DND-41 (cell line): Measurements from ENCODE around the gene ERF.

ENCODE experiments used
- EZH2 ChIP-seq: IDR thresholded peaks from 3 replicates; pipeline ENCODE4 v1.6.1; 2012; ENCODE audit warnings: borderline replicate concordance, low read depth, mild to moderate bottlenecking, moderate library complexity, low read length, inconsistent platforms; ENCODE audit not compliant: severe bottlenecking
- TF ChIP-seq, protein P1 (sequence below): IDR thresholded peaks from 2 replicates; pipeline ENCODE4 v1.5.1; 2012; ENCODE audit warnings: borderline replicate concordance, low read length, moderate library complexity, mild to moderate bottlenecking; ENCODE audit not compliant: poor library complexity, severe bottlenecking; ENCODE audit errors: extremely low read depth

DNA sequence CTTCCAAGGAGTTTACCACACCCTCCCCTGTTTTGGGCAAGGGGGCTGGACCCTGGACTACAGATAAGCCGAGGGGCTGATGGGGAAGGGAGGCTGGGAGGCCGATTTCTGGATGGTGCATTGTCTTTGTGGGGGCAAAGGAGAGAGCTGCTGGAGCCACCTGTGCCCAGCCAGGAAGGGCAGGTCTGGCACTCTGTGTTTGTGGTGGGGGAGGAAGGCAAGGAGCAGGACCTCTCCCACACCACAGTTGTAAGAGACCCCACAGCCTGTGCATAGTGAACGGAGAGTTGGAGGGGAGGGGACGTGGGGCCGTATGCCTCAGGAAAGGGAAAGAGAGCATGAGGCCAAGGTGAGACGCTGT lies 31.0 kb upstream of the ERF start:
- TF ChIP-seq, protein P1, sequence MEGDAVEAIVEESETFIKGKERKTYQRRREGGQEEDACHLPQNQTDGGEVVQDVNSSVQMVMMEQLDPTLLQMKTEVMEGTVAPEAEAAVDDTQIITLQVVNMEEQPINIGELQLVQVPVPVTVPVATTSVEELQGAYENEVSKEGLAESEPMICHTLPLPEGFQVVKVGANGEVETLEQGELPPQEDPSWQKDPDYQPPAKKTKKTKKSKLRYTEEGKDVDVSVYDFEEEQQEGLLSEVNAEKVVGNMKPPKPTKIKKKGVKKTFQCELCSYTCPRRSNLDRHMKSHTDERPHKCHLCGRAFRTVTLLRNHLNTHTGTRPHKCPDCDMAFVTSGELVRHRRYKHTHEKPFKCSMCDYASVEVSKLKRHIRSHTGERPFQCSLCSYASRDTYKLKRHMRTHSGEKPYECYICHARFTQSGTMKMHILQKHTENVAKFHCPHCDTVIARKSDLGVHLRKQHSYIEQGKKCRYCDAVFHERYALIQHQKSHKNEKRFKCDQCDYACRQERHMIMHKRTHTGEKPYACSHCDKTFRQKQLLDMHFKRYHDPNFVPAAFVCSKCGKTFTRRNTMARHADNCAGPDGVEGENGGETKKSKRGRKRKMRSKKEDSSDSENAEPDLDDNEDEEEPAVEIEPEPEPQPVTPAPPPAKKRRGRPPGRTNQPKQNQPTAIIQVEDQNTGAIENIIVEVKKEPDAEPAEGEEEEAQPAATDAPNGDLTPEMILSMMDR: no peak
- no peak for TF ChIP-seq EZH2
